ENCODE measurements around the gene ZNRF3.

The ZNRF3 gene

GRCh38 chr22:28997342-28997741, 114.0 kb downstream of the ZNRF3 start:
- H3K4me2 ChIP-seq (ENCODE audit: insufficient read depth, low read length, poor library complexity, severe bottlenecking): no peak overlapping the region
- H4K91ac ChIP-seq (ENCODE audit: low read depth, low read length, poor library complexity): no peak overlapping the region
- no peak for DNase-seq (ENCODE audit: low spot score)
- no peak overlapping the region for H2AK5ac ChIP-seq (ENCODE audit: low read depth, low read length)
- H2BK15ac ChIP-seq (ENCODE audit: low read length): no peak overlapping the region
- WGBS, 2 donors (ENCODE audit: extremely low coverage in 2 of 2, insufficient read length in 2 of 2, insufficient replicate concordance in 1 of 2): no CpG with 5 or more reads among the region's 3 CpGs
- H3K9ac ChIP-seq (ENCODE audit: low read depth, low read length, poor library complexity): no peak overlapping the region
- no peak overlapping the region for H2BK5ac ChIP-seq (ENCODE audit: low read length)
- H3K79me1 ChIP-seq (ENCODE audit: low read depth, low read length): no peaks in the 10 kb centered on the region
- peaks cover 5 to 58% of the 10 kb centered on the region in 2 donors for H3K36me3 ChIP-seq (replicated peaks in 1 of 2; ENCODE audit: control insufficient read depth in 2 of 2, insufficient read depth in 2 of 2, low read length in 2 of 2)
- peaks cover 6 to 8% of the 10 kb centered on the region in 2 donors for H3K4me1 ChIP-seq (ENCODE audit: control insufficient read depth in 2 of 2, insufficient read depth in 1 of 2, low read depth in 1 of 2, low read length in 2 of 2)
- H2BK12ac ChIP-seq (ENCODE audit: low read length): no peak overlapping the region
- H3K4me3 ChIP-seq (ENCODE audit: low read length in 2 of 2): no peak overlapping the region
- no peak overlapping the region for H3K4ac ChIP-seq (ENCODE audit: low read length)
- H3K14ac ChIP-seq (ENCODE audit: low read length): no peak overlapping the region
- no peak overlapping the region for H3K23ac ChIP-seq (ENCODE audit: low read depth, low read length, poor library complexity)
- H3K27ac ChIP-seq (replicated peaks; ENCODE audit: low read length): no peak overlapping the region
- no peak overlapping the region for H3K18ac ChIP-seq (ENCODE audit: low read length)
- H4K8ac ChIP-seq (ENCODE audit: low read depth, low read length): no peak overlapping the region
- H2AFZ ChIP-seq (ENCODE audit: low read length): no peak overlapping the region
- peaks cover 4 to 14% of the 10 kb centered on the region in 2 donors for H3K9me3 ChIP-seq (replicated peaks in 1 of 2; ENCODE audit: control insufficient read depth in 2 of 2, insufficient read depth in 1 of 2, low read depth in 1 of 2, low read length in 2 of 2)
- no peaks in the 10 kb centered on the region for H3K27me3 ChIP-seq (ENCODE audit: control insufficient read depth in 3 of 3, insufficient read depth in 3 of 3, low read depth in 1 of 3, low read length in 3 of 3)
- H2BK120ac ChIP-seq (ENCODE audit: low read depth, low read length): no peak overlapping the region

DNA sequence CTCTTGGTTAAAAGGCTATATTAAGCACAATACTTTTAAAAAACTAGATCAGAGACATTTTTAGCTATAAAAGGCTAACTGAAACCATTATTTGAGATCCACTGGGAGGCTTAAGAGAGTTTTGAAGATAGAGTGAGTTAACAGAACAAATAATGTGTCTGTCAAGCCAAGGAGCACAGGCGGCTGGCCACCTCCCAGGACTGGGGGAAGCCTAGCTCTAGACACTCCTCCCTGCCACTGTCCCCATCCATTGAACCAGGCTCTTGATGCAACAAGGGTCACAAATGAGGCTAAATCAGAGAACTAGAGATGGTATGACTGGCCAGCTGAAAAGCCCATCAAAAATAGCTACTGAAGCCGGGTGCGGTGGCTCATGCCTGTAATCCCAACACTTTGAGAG, 115.3 kb downstream of the ZNRF3 start:
- no peak for DNase-seq (ENCODE audit: low spot score)
- Histone ChIP-seq H4K8ac (ENCODE audit: low read depth, low read length) (no peak overlapping the region), H3K9ac (ENCODE audit: low read depth, low read length, poor library complexity) (no peak overlapping the region), H2BK12ac (ENCODE audit: low read length) (no peak overlapping the region), H3K27me3 (ENCODE audit: control insufficient read depth in 3 of 3, insufficient read depth in 3 of 3, low read depth in 1 of 3, low read length in 3 of 3) (no peaks in the 10 kb centered on the region), H2BK120ac (ENCODE audit: low read depth, low read length) (no peak overlapping the region), H3K14ac (ENCODE audit: low read length) (no peak overlapping the region), H2AK5ac (ENCODE audit: low read depth, low read length) (no peak overlapping the region), H4K91ac (ENCODE audit: low read depth, low read length, poor library complexity) (no peak overlapping the region), H2BK15ac (ENCODE audit: low read length) (no peak overlapping the region), H2BK5ac (ENCODE audit: low read length) (no peak overlapping the region), H2AFZ (ENCODE audit: low read length) (no peak overlapping the region), H3K4me1 (ENCODE audit: control insufficient read depth in 2 of 2, insufficient read depth in 1 of 2, low read depth in 1 of 2, low read length in 2 of 2) (peaks cover 9 to 10% of the 10 kb centered on the region in 2 donors), H3K79me1 (ENCODE audit: low read depth, low read length) (no peaks in the 10 kb centered on the region), H3K4me2 (ENCODE audit: insufficient read depth, low read length, poor library complexity, severe bottlenecking) (no peak overlapping the region), H3K36me3 (replicated peaks in 1 of 2; ENCODE audit: control insufficient read depth in 2 of 2, insufficient read depth in 2 of 2, low read length in 2 of 2) (peaks cover 2 to 45% of the 10 kb centered on the region in 2 donors), H3K23ac (ENCODE audit: low read depth, low read length, poor library complexity) (no peak overlapping the region), H3K4ac (ENCODE audit: low read length) (no peak overlapping the region), H3K27ac (replicated peaks; ENCODE audit: low read length) (no peak overlapping the region), H3K18ac (ENCODE audit: low read length) (no peak overlapping the region), H3K4me3 (ENCODE audit: low read length in 2 of 2) (no peak overlapping the region), H3K9me3 (replicated peaks in 1 of 2; ENCODE audit: control insufficient read depth in 2 of 2, insufficient read depth in 1 of 2, low read depth in 1 of 2, low read length in 2 of 2) (peaks cover 4 to 14% of the 10 kb centered on the region in 2 donors)
- no CpG with 5 or more reads among the region's 3 CpGs for WGBS, 2 donors (ENCODE audit: extremely low coverage in 2 of 2, insufficient read length in 2 of 2, insufficient replicate concordance in 1 of 2)

DNA sequence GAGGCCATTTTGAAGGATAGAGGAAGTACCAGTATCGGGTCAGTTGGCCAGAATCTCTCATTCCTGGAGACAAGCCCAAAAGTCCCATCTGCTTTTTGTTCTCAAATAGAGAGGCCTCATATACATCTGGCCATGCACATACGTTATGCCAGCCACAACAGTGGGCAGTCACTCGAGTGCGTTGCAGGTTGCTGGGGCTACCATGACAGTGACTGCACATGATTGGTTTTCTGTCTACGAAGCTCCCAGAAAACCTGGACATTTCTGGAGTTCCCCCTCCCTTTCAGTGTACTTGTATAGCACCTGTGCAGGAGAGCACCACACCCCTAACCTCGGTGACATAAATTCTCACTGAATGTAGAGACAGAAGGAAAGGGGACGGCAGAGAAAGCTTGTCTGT, 116.1 kb downstream of the ZNRF3 start:
- Histone ChIP-seq H3K4me2 (ENCODE audit: insufficient read depth, low read length, poor library complexity, severe bottlenecking) (no peak overlapping the region), H3K23ac (ENCODE audit: low read depth, low read length, poor library complexity) (no peak overlapping the region), H3K79me1 (ENCODE audit: low read depth, low read length) (no peaks in the 10 kb centered on the region), H3K4me1 (ENCODE audit: control insufficient read depth in 2 of 2, insufficient read depth in 1 of 2, low read depth in 1 of 2, low read length in 2 of 2) (peaks cover 15 to 16% of the 10 kb centered on the region in 2 donors), H3K4me3 (ENCODE audit: low read length in 2 of 2) (no peak overlapping the region), H3K9ac (ENCODE audit: low read depth, low read length, poor library complexity) (no peak overlapping the region), H3K36me3 (replicated peaks in 1 of 2; ENCODE audit: control insufficient read depth in 2 of 2, insufficient read depth in 2 of 2, low read length in 2 of 2) (peaks cover 2 to 42% of the 10 kb centered on the region in 2 donors), H3K18ac (ENCODE audit: low read length) (peak overlapping the region; percentile 81), H2AFZ (ENCODE audit: low read length) (no peak overlapping the region), H3K9me3 (replicated peaks in 1 of 2; ENCODE audit: control insufficient read depth in 2 of 2, insufficient read depth in 1 of 2, low read depth in 1 of 2, low read length in 2 of 2) (peaks cover 4 to 14% of the 10 kb centered on the region in 2 donors), H3K27ac (replicated peaks; ENCODE audit: low read length) (no peak overlapping the region), H4K8ac (ENCODE audit: low read depth, low read length) (no peak overlapping the region), H4K91ac (ENCODE audit: low read depth, low read length, poor library complexity) (no peak overlapping the region), H2BK120ac (ENCODE audit: low read depth, low read length) (no peak overlapping the region), H3K4ac (ENCODE audit: low read length) (no peak overlapping the region), H2BK12ac (ENCODE audit: low read length) (no peak overlapping the region), H2BK15ac (ENCODE audit: low read length) (no peak overlapping the region), H3K14ac (ENCODE audit: low read length) (no peak overlapping the region), H2BK5ac (ENCODE audit: low read length) (no peak overlapping the region), H3K27me3 (ENCODE audit: control insufficient read depth in 3 of 3, insufficient read depth in 3 of 3, low read depth in 1 of 3, low read length in 3 of 3) (no peaks in the 10 kb centered on the region), H2AK5ac (ENCODE audit: low read depth, low read length) (no peak overlapping the region)
- no CpG with 5 or more reads among the region's 7 CpGs for WGBS, 2 donors (ENCODE audit: extremely low coverage in 2 of 2, insufficient read length in 2 of 2, insufficient replicate concordance in 1 of 2)
- DNase-seq (ENCODE audit: low spot score): no peak

- no peak overlapping the region for H3K18ac ChIP-seq (ENCODE audit: low read length)
- no peak overlapping the region for H4K91ac ChIP-seq (ENCODE audit: low read depth, low read length, poor library complexity)
- peaks cover 2 to 38% of the 10 kb centered on the region in 2 donors for H3K36me3 ChIP-seq (replicated peaks in 1 of 2; ENCODE audit: control insufficient read depth in 2 of 2, insufficient read depth in 2 of 2, low read length in 2 of 2)
- H3K4me3 ChIP-seq (ENCODE audit: low read length in 2 of 2): no peak overlapping the region
- H3K23ac ChIP-seq (ENCODE audit: low read depth, low read length, poor library complexity): no peak overlapping the region
- no peak overlapping the region for H2AFZ ChIP-seq (ENCODE audit: low read length)
- H3K4me2 ChIP-seq (ENCODE audit: insufficient read depth, low read length, poor library complexity, severe bottlenecking): no peak overlapping the region
- no peak overlapping the region for H3K4ac ChIP-seq (ENCODE audit: low read length)
- peaks cover 4 to 14% of the 10 kb centered on the region in 2 donors for H3K9me3 ChIP-seq (replicated peaks in 1 of 2; ENCODE audit: control insufficient read depth in 2 of 2, insufficient read depth in 1 of 2, low read depth in 1 of 2, low read length in 2 of 2)
- peaks cover 15 to 16% of the 10 kb centered on the region in 2 donors for H3K4me1 ChIP-seq (ENCODE audit: control insufficient read depth in 2 of 2, insufficient read depth in 1 of 2, low read depth in 1 of 2, low read length in 2 of 2)
- H3K14ac ChIP-seq (ENCODE audit: low read length): no peak overlapping the region
- H2AK5ac ChIP-seq (ENCODE audit: low read depth, low read length): no peak overlapping the region
- WGBS, 2 donors (ENCODE audit: extremely low coverage in 2 of 2, insufficient read length in 2 of 2, insufficient replicate concordance in 1 of 2): no CpG with 5 or more reads among the region's 1 CpG
- no peak overlapping the region for H2BK5ac ChIP-seq (ENCODE audit: low read length)
- no peak overlapping the region for H3K9ac ChIP-seq (ENCODE audit: low read depth, low read length, poor library complexity)
- H4K8ac ChIP-seq (ENCODE audit: low read depth, low read length): no peak overlapping the region
- H2BK15ac ChIP-seq (ENCODE audit: low read length): no peak overlapping the region
- DNase-seq (ENCODE audit: low spot score): no peak
- no peaks in the 10 kb centered on the region for H3K79me1 ChIP-seq (ENCODE audit: low read depth, low read length)
- H2BK120ac ChIP-seq (ENCODE audit: low read depth, low read length): no peak overlapping the region
- H2BK12ac ChIP-seq (ENCODE audit: low read length): no peak overlapping the region
- no peak overlapping the region for H3K27ac ChIP-seq (replicated peaks; ENCODE audit: low read length)
- no peaks in the 10 kb centered on the region for H3K27me3 ChIP-seq (ENCODE audit: control insufficient read depth in 3 of 3, insufficient read depth in 3 of 3, low read depth in 1 of 3, low read length in 3 of 3)
Measured at GRCh38 chr22:28999919-29000556, 116.7 kb downstream of the ZNRF3 start.
